Neutrophil (primary cell): ENCODE measurements around the gene SEMA3C.

Experiments used
- H3K27ac ChIP-seq: fragments of 200-600 bp; sonication (generic); 2 replicates; pipeline ENCODE4 v1.5.1; 2016; ENCODE audit warnings: mild to moderate bottlenecking, moderate library complexity
- H3K27me3 ChIP-seq: fragments of 200-600 bp; sonication (generic); 2 replicates; pipeline ENCODE4 v1.6.0; 2016; ENCODE audit warnings: mild to moderate bottlenecking
- H3K36me3 ChIP-seq: fragments of 200-600 bp; sonication (generic); 2 replicates; pipeline ENCODE4 v1.5.1; 2017
- H3K4me1 ChIP-seq, 2 experiments: fragments of 200-600 bp in 1 of 2; sonication (generic) in 1 of 2; 1 replicate in 1 of 2; 2 replicates in 1 of 2; pipeline versions ENCODE4 v1.5.1 to v1.6.1; 2013 to 2016; ENCODE audit warnings: low read depth in 1 of 2, low read length in 1 of 2, mild to moderate bottlenecking in 1 of 2, moderate library complexity in 1 of 2; ENCODE audit not compliant: control insufficient read depth in 1 of 2, insufficient read depth in 1 of 2
- H3K4me3 ChIP-seq, 2 experiments: fragments of 200-600 bp in 1 of 2; sonication (generic) in 1 of 2; 1 replicate in 1 of 2; 2 replicates in 1 of 2; pipeline ENCODE4 v1.5.1; 2013 to 2016; ENCODE audit warnings: low read depth in 1 of 2, low read length in 1 of 2, mild to moderate bottlenecking in 1 of 2, moderate library complexity in 1 of 2
- H3K9me3 ChIP-seq: fragments of 200-600 bp; sonication (generic); 2 replicates; pipeline ENCODE4 v1.5.1; 2016
- CTCF ChIP-seq: fragments of 200-600 bp; sonication (generic); IDR thresholded peaks from 2 replicates; pipeline ENCODE4 v1.5.1; 2016; ENCODE audit warnings: antibody characterized with exemption

Gene SEMA3C

GRCh38 chr7:80902716-80903308 is 16.0 kb downstream of the SEMA3C start:
- Histone ChIP-seq H3K9me3 (no peaks in the 10 kb centered on the region), H3K4me3 (no peak overlapping the region), H3K27ac (no peak overlapping the region), H3K36me3 (no peaks in the 10 kb centered on the region), H3K27me3 (no peaks in the 10 kb centered on the region), H3K4me1 (no peaks in the 10 kb centered on the region)
- no peak for TF ChIP-seq CTCF

- Histone ChIP-seq H3K36me3 (no peaks in the 10 kb centered on the region), H3K9me3 (no peaks in the 10 kb centered on the region), H3K27me3 (no peaks in the 10 kb centered on the region), H3K4me1 (no peaks in the 10 kb centered on the region), H3K4me3 (no peak overlapping the region), H3K27ac (no peak overlapping the region)
- TF ChIP-seq CTCF, result no peak
Observed at GRCh38 chr7:80902019-80902418, 16.8 kb downstream of the SEMA3C start.

GRCh38 chr7:80900583-80901576 is 18.0 kb downstream of the SEMA3C start:
- Histone ChIP-seq H3K27ac (no peak overlapping the region), H3K4me1 (no peaks in the 10 kb centered on the region)

GRCh38 chr7:80896906-80897598 is 21.8 kb downstream of the SEMA3C start:
- H3K4me1 ChIP-seq, result no peaks in the 10 kb centered on the region
- TF ChIP-seq CTCF, result no peak

More at GRCh38 chr7:80900583-80901576, 18.0 kb downstream of the SEMA3C start:
- TF ChIP-seq CTCF, result no peak
- no peak overlapping the region for H3K4me3 ChIP-seq
- H3K36me3 ChIP-seq, result no peaks in the 10 kb centered on the region
- H3K9me3 ChIP-seq, result no peaks in the 10 kb centered on the region
- H3K27me3 ChIP-seq, result no peaks in the 10 kb centered on the region

GRCh38 chr7:80895056-80895455 is 23.8 kb downstream of the SEMA3C start:
- no peak overlapping the region for H3K4me3 ChIP-seq
- no peaks in the 10 kb centered on the region for H3K36me3 ChIP-seq
- no peaks in the 10 kb centered on the region for H3K4me1 ChIP-seq
- H3K27me3 ChIP-seq, result no peaks in the 10 kb centered on the region
- no peaks in the 10 kb centered on the region for H3K9me3 ChIP-seq
- no peak overlapping the region for H3K27ac ChIP-seq
- no peak for TF ChIP-seq CTCF

More at GRCh38 chr7:80896906-80897598, 21.8 kb downstream of the SEMA3C start:
- H3K27me3 ChIP-seq, result no peaks in the 10 kb centered on the region
- H3K4me3 ChIP-seq, result no peak overlapping the region
- H3K36me3 ChIP-seq, result no peaks in the 10 kb centered on the region
- H3K9me3 ChIP-seq, result no peaks in the 10 kb centered on the region
- no peak overlapping the region for H3K27ac ChIP-seq
